GM18519 (cell line): ENCODE data around the gene GRM7.

Source experiments
- ATAC-seq: cut with Tn5 transposase; IDR thresholded peaks from one replicate; pipeline ENCODE4 v1.9.1; 2021; ENCODE audit warnings: mild to moderate bottlenecking, moderate library complexity; ENCODE audit not compliant: unreplicated experiment, low FRiP score

Gene GRM7

DNA sequence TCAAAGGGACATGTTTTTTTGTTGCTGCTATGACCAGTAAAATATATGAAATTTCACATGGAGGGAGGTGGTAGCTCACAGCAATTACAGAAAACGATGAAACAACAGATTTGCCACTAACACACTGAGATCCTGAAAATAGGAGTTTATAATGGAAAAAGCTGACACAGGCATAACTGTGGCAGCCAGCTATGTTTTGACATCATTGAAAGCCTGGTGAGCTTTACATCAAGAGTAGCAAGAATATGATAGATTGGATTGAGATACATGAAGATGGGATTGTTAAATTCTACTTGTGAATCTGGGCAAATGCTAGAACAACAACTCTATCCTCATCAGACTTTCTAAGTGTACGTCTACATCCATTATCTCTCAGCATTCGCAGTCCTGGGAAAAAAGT, 760.7 kb downstream of the GRM7 start:
- ATAC-seq: no peak

DNA sequence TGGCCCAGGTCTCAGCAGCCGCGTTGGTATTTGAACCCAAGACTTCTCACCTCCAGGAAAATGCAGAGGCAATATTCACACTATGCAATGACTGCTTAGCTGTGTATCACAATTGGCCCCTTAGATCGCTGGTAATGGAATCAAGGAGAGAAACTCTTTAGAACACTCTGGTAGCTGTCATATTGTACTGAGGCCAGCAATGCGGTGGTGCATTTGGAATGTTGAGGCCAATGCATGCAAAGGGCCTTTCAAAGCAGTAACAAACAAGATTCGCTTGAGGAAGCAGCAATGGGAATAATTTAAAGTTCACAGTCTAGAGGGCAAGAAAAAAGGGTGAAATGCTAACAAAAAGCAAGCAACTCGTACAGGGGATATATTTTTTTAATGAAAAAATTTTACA, 764.1 kb downstream of the GRM7 start:
- ATAC-seq: no peak

DNA sequence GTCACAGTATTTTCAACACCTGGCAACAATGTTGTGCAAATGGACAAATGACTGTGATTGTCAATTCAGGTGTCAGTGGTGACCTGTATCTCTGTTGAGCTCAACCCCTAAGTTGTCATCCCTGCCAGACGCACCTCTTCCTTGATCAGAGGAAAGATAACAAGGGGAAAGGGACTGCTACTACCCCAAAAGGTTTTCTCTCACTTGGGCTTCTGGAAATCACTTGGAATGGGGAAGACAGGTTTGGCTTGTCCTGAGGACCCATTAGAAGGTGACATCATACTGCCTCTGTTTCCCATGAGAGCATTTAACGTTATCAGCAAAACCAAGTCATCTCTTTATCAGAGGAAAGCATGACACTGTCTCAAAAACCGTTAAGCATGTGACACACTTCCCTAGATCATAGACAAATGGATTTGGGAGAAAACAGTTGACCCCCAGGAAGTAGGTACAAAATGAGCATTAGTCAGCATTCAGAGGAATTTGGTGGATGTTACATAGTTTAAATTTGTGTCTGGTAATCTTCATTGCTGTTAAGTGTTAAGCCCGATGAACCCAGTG, 769.5 kb downstream of the GRM7 start:
- no peak for ATAC-seq

DNA sequence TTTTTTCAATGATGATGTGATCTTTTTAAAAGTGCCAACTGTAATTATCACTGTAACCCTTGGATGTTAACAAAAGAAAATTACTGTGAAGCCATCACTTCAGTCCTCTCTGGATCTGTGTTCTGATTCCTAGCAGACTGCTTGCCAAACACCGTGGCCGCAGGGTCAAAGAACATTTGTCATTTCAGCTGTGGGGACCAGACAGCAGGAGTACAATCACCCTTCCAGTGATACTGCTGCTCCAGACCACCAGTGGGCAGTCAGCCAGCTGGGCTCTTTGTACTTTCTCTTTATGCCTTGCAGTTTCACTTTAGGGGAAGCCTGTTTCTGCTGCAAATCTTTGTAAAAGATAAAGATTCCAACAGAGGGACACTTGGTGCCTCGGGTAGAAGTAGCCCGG, 770.0 kb downstream of the GRM7 start:
- no peak for ATAC-seq

GRCh38 chr3:7632305-7632704, 771.4 kb downstream of the GRM7 start:
- ATAC-seq: no peak

GRCh38 chr3:7637694-7638093, 776.8 kb downstream of the GRM7 start:
- ATAC-seq: no peak

DNA sequence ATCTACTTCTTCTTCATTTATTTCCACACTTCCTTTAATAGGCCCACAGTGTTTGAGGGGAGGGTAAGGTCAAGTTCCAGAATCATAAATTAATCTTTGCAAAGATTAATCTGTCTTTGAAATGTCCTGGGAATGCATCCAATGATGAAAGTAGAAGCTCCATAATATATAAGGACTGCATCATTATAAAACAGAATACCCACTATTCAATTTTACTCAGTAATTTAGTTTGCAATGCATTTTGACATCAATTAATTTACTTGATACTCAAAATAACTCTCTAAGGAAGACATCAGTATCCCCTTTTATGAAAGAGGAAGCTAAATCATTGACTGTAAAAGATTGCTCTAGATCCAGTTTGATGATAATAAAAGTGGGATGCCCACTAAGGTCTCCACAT, 777.2 kb downstream of the GRM7 start:
- no peak for ATAC-seq

DNA sequence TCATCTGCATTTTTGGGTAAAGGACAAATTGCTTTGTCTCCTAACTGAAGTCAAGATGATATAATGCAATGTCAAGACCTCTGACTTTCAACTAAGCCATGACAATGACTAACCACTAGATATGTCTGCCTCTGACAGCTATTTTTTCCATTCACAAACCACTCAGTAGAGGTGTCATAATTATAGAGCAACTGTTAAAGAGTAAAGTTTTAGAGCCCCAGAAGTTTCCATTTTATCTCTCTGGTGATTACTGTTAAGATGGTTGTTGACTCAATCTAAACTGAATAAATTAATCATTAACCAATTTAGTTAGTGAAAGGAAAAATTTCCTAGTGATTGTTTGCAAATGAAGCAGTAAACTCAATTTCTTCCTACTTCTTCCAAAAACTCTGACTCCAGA, 779.9 kb downstream of the GRM7 start:
- no peak for ATAC-seq

DNA sequence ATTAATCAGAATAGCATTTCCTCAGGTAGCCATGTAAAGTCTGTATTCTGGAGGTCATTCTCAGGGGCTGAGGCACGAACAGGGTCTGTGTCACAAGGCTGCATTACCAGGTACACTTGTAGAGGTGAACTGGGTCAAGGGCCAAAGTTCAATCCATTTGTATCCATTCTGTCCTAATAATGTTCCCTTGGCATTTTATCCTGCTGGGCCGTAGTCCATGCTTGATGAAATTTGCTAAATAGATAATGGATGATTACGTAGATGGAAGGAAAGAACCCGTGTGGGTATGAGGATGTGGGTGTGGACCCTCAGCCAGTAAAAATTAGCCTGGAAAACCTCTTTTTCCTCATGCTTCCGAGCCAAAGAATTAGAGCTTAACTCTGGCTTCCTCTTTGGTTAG, 785.9 kb downstream of the GRM7 start:
- ATAC-seq: no peak

GRCh38 chr3:7650466-7650865, 789.6 kb downstream of the GRM7 start:
- no peak for ATAC-seq

- ATAC-seq: no peak
These were observed 790.4 kb downstream of the GRM7 start for GRCh38 chr3:7651274-7651673.

DNA sequence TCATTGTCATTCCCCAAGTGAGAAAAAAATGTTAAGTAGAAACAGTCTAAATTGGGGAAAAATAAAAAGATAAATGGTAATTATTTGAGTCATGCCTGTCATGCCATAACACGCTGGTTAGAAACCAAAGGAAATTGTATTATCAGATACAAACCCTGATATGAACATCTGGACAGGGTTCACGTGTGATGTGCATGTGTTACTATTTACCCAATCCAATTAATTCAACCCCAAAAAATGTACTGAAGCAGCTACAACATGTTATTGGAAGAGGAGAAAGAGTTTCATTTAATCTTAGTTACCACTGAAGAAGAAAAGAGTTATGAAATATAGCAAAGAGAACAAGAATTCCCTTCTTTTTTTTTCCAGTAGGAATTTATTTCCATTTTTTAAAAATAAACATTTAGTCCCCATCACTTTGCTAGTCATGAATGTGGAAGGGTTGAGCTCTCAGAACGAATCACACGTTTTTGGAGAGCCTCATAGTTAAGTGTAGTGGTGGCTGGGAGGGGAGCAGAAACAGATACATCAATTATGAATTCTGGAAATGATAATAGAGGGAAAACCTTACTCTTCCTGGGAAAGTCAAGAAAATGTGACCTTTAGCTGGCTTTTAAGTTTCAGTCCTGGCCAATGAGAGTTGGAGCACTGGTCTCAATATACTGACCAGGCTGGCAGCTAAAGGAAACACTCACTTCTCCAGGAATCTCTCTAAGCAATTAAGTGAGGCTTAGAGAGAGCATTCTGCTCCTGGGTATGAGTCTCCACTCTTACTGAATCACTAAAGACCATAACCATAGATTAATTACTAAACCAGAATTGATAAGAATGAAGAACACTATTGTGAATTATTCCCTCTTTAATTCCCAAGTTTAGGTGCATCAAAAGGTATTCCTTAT, 796.5 kb downstream of the GRM7 start:
- ATAC-seq: no peak

- no peak for ATAC-seq
These were observed 797.4 kb downstream of the GRM7 start for GRCh38 chr3:7658294-7658693.

GRCh38 chr3:7659079-7659478, 798.2 kb downstream of the GRM7 start:
- no peak for ATAC-seq

DNA sequence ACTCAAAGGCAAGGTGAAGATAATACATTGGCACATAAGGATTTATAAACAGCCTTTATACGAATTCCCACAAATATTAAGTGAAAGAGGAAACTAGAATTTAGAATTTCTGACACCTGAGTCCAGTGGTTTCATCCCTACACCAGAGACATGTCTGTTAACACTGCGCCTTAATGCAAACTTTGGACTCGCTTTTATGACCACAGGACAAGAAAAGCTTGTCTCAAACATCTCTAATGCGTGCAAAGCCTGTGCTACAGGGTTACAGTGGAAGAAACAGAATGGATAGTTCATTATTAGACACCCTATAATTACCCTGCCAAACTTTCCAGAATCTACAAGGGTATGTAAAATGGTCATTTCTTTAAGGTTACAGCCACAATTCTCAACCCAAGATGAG, 802.9 kb downstream of the GRM7 start:
- no peak for ATAC-seq

DNA sequence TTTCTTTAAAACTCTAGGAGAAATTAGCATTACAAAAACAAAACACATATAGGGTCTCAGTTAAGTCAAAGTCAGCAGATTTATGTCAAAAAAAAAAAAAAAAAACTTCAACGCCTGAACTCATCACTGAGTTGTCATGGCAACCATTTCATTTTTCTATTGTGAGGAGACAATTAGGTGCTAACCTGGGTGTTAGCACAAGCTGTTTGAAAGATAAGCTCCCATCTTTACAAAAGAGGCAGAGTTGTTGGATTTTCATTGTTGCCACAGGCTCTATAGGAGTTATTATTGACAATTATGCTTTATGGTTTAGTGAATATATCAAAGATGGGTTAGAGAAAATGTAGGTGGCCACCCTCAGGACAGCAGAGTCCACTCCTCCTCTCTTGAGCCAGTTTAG, 806.9 kb downstream of the GRM7 start:
- ATAC-seq: no peak

GRCh38 chr3:7669641-7670040, 808.7 kb downstream of the GRM7 start:
- ATAC-seq: no peak

GRCh38 chr3:7678521-7678920, 817.6 kb downstream of the GRM7 start:
- no peak for ATAC-seq

DNA sequence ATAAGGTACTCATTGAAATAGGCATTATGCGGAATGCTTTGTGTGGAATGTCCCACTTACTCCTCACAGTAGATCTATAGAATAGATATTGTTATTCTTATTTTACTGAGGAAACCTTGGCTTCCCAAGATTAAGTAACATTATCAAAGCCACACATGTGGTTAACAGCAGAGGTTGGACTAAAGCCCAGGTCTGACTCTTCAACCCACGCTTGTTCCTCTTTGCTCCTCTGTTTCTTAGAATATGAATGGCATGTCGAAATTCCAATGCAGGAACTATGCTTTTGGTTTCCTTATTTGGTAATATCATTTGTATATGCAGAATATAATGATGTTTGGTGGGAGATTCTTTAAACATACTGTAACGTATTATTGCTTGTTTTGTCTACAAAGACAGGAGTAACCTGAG, 821.9 kb downstream of the GRM7 start:
- ATAC-seq: no peak

GRCh38 chr3:7683426-7683825, 822.5 kb downstream of the GRM7 start:
- no peak for ATAC-seq

- ATAC-seq: no peak
These were observed 823.3 kb downstream of the GRM7 start for GRCh38 chr3:7684182-7684715.
